NCI-H2107 treated with DMSO at 0.1 percent for 48 hours (cell line): ENCODE measurements around the gene ABI3.
"Not testable (repeated sequence)": the region's sequence is repeated elsewhere in the genome, so short reads cannot be mapped to it uniquely, and the experiment has no call there.

Experiments
- DNase-seq: peaks from one replicate; lab custom pipeline; 2025; ENCODE audit not compliant: unreplicated experiment; lab: John Stamatoyannopoulos, UW

ABI3 gene

DNA sequence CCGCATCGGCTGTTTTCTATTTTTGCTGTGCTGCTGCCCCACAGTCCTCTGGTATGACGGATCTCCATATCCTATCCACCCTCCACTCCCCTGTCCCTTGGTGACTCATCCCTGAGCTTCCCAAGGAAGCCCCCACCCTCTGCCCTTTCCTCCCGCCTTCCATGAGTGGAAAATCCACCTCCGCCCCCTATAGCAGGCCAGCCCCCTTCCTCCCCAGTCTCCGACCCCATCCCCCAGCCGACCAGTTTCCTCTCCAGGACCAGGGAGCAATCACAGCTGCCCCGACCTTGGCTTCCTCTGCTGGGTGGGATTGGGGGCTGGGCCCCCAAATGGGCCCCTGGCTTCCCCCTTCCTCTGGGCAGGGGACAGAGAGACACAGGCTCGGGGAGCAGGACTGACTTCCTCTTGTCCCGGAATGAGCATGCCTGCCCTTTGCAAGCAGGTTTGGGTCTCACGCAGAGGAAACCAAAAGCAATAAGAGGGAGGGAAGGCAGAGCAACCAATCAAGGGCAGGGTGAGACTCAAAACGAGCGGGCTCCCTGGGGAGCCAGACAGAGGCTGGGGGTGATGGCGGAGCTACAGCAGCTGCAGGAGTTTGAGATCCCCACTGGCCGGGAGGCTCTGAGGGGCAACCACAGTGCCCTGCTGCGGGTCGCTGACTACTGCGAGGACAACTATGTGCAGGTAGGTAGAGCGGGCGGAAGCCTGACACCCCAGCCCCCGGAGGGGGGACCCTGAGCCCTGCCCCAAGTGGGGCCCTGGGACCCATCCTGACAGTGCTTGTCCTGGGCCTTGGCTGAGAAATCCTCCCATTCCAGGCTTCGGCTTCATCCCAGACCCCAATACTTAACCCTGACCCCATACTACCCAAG, at the start of gene ABI3, which contains the start of gene GNGT2:
ABI3 (plus strand) TSS at position 550 of the 872 bp plus-strand sequence; CDS start at position 568, 18 bp downstream.
GNGT2 (minus strand) TSS at position 417 of the 872 bp plus-strand sequence. CDS start 3,152 bp downstream, outside the sequence.
- no peak for DNase-seq

DNA sequence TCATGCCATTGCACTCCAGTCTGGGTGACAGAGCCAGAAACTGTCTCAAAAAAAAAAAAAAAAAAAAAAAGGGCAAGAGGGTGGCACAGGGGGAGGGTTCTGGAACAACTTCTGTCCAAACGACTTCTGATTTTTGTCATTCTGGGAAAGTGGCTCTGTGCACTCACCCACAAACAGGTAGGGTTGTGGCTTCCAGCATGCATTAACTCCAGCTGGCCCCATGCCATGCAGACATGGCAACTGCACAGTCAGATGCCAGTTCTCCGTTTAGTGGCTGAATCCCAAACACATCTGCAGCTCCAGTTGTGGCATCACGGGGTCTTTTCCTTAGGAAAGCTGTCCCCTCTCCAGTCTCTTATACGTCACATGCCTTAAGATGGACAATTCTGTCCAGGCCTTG, 47.6 kb upstream of the ABI3 start:
- DNase-seq: no peak

DNA sequence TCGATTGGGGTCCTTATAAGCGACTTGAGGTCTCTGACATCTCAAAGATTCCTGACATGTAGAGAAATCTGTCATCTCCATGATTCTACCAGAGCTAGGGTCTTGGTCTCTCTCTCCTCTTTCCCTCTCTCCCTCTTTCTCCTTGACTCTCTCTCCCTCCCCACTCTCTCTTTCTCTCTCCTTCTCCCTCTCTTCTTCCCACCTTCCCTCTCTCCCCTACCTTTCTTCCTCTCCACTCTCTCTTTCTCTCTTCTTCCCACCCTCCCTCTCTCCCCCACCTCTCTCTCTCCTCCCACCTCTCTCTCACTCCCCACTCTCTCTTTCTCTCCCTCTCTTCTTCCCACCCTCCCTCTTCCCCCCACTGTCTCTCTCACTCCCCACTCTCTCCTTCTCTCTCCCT, 45.4 kb upstream of the ABI3 start:
- no peak for DNase-seq

GRCh38 chr17:49168706-49169105, 41.8 kb upstream of the ABI3 start:
- no peak for DNase-seq

DNA sequence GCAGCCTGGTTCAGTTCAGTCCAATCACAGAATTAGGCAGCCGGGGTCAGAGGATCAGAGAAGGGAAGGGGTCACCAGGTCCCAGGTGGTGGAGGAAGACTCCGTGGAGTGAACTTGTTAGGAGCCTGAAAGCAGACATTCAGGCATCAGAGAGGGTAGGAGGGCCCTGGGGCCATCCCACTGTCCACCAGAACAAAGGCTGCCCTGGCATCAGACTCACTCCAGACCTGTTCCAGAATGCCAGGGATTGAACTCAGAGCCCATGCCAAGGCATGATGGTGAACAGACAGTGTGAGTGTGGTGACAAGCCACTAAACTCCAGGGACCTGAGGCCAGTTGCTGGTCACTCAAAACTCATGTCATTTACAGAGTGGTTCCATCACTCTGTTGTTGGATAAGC, 40.3 kb upstream of the ABI3 start:
- DNase-seq: no peak

DNA sequence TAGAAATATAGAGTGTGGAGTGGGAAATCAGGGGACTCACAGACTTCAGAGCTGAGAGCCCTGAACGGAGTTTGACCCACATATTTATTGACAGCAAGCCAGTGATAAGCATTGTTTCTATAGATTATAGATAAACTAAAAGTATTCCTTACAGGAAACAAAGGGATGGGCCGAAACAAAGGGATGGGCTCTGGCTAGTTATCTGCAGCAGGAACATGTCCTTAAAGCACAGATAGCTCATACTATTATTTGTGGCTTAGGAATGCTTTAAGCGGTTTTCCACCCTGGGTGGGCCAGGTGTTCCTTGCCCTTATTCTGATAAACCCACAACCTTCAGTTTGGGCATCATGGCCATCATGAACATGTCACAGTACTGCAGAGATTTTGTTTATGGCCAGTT, 39.8 kb upstream of the ABI3 start:
- DNase-seq: not testable (repeated sequence)

DNA sequence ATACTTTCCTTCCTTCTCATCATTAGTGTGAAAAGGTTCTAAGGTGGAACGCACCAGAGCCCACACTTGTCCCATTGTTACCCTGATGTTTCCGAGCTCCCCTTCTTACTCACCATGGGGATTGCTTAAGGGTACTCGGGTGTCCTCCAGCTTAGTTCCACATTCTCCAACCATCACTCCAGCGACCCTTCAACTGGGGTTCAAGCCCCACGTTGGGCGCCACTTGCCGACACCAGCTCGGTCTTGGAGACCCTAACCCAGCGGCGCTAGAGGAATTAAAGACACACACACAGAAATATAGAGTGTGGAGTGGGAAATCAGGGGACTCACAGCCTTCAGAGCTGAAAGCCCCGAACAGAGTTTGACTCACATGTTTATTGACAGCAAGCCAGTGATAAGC, 34.5 kb upstream of the ABI3 start:
- not testable (repeated sequence) for DNase-seq

GRCh38 chr17:49180303-49180702, 30.2 kb upstream of the ABI3 start:
- DNase-seq: no peak

DNA sequence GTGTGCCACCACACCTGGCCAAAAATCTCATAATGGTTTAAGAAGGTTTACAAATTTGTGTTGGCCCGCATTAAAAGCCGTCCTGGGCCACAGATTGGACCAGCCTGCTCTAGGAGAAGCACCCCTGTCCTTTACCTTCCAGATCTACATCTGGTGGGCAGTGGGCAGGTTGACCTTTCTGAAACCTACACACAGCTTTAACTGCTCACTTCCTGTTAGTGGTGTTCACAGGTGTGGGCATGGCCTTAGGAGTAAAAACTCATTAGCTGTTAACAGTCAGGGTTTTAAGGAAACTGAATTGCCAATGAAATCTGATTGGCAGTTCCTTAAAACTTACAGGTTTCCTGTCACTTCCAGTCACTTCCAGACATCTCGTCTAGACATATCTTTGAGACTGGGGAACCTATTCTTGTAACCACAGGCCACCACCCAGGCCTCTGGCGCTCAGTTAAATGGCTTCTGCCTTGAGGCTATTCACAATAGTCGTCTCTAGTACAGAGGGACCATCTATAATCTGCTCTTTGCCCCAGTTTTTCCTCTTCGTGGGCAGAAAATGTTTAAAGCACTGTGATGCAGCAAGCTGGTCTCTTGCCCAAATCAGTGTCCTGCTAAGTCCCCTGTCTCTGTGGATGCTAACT, 29.4 kb upstream of the ABI3 start:
- no peak for DNase-seq

DNA sequence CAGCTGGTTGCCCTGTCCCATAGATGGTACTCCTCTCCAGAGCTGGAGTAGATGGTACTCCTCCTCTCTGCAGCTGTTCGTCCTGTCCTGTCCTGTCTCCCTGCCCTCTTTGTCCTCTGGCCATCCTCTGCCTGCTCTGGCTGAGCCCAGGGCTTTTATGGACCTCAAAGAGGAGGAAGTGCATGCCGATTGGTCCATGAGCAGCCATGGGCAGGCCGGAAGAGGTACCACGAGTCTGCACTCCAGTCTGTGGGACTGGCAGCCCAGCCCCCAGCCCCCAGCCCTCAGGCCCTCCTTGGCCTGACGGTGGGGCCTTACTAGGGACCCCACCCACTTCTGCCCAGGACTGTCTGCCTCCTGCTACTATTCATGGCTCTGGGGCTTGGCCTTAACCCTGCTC, 27.2 kb upstream of the ABI3 start:
- no peak for DNase-seq

DNA sequence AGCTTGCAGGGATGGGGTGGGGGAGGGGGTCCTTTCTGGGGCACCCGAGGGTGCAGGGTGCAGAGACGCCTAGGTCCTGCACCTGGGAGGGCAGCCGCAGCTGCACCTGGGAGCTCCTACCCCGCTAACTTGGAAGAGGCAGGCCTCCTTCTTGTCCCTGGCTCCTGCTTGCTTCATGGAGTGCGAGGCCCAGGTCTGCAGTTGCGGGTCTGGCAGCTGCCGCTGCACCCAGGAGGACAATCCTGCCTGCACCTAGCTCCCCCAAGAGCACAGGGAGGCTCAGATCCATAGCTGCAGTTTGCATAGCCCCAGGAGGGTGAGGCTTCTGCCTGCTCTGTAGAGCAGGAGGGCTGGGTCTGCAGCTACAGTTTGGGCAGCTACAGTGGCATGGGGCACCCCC, 26.7 kb upstream of the ABI3 start:
- DNase-seq: no peak

- not testable (repeated sequence) for DNase-seq
Observed at GRCh38 chr17:49184522-49184921, 26.0 kb upstream of the ABI3 start.

DNA sequence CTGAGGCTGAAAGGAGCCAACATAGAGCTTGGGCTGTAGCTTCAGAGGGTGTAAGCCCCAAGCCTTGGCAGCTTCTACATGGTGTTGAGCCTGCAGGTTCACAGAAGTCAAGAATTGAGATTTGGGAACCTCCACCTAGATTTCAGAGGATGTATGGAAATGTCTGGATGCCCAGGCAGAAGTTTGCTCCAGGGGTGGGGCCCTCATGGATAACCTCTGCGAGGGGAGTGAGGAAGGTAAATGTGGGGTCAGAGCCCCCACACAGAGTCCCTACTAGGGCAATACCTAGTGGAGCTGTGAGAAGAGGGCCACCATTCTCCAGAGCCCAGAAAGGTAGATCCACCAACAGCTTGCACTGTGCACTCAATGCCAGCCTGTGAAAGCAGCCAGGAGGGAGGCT, 25.1 kb upstream of the ABI3 start:
- not testable (repeated sequence) for DNase-seq

DNA sequence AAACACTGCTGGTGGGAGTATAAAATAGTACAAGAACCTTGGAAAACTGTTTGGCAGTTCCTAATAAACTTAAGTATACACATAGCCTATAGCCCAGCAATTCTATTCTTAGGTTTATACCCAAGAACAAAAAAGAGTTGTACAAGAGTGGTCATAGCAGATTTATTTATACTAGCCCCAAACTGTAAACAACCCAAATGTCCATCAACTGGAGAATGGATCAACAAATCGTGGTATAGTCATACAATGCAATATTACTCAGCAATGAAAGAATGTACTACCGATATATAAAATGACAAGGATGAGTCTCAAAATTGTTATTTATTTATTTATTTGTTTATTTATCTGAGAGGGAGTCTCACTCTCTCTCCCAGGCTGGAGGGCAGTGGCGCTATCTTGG, 23.2 kb upstream of the ABI3 start:
- DNase-seq: no peak

GRCh38 chr17:49190932-49191331, 19.6 kb upstream of the ABI3 start:
- DNase-seq: no peak

- no peak for DNase-seq
Observed at GRCh38 chr17:49191409-49191916, 19.0 kb upstream of the ABI3 start.

GRCh38 chr17:49191917-49192741, 18.4 kb upstream of the ABI3 start:
- peak; percentile 63 for DNase-seq

- no peak for DNase-seq
Observed at GRCh38 chr17:49193513-49194296, 16.8 kb upstream of the ABI3 start.

- no peak for DNase-seq
Observed at GRCh38 chr17:49194297-49194607, 16.3 kb upstream of the ABI3 start.

GRCh38 chr17:49195751-49196150, 14.8 kb upstream of the ABI3 start:
- no peak for DNase-seq

DNA sequence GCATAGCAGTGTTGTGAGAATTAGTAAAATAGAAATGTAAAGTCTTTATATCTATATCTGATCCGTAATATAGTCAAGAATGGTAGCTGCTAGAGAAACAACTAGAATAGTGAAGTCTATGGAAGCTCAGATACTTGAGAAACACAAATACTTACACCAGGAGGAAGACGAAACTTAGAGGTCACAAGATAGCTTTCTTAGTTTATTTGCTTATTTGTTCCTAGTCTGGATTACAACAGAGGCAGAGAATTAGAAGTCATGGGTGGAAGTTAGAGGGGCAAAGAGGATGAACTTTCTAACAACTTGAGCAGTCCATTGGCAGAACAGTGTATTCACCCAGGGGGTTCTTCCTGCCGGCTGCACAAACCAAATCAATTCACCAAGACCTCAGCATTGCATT, 14.0 kb upstream of the ABI3 start:
- no peak for DNase-seq
